OCI-LY7 (cell line): ENCODE results near the gene KRT6B. TPM values are rescaled to one million over a fixed set of nuclear protein-coding genes. Genes with fewer than 3 reads are reported as not detected.

Experiments used
- BruUV-seq: library from RNA; stranded (reverse); fragments of 400-500 nt; replicated peaks from 2 replicates; lab custom pipeline; 2021; lab: Mats Ljungman, UMichigan
- CTCF ChIA-PET: fragments of 300-600 bp; sonication (Branson Sonifier 250); formaldehyde crosslinking; loops from one replicate; lab custom pipeline; 2022; ENCODE audit warnings: antibody characterized with exemption; ENCODE audit not compliant: unreplicated experiment; lab: Charles Lee
- POLR2A ChIA-PET: fragments of 300-600 bp; sonication (Branson Sonifier 250); formaldehyde crosslinking; loops from one replicate; lab custom pipeline; 2022; ENCODE audit warnings: antibody characterized with exemption; lab: Charles Lee
- DNase-seq: peaks from one replicate; pipeline ENCODE4 v3.0.0-alpha.2; 2015; ENCODE audit warnings: low spot score
- H2AFZ ChIP-seq: fragments of 200-600 bp; sonication (generic), shearing (Covaris generic); 2 replicates; pipeline ENCODE4 v1.6.1; 2014; ENCODE audit warnings: mild to moderate bottlenecking, antibody characterized with exemption, low read length, moderate library complexity
- H3K27ac ChIP-seq: fragments of 200-600 bp; sonication (generic); 2 replicates; pipeline ENCODE4 v1.5.1; 2014; ENCODE audit warnings: mixed run types, low read depth, mild to moderate bottlenecking, moderate library complexity, low read length, inconsistent platforms; ENCODE audit not compliant: poor library complexity, severe bottlenecking
- H3K36me3 ChIP-seq: fragments of 200-600 bp; sonication (generic); 2 replicates; pipeline ENCODE4 v1.6.1; 2014; ENCODE audit warnings: mild to moderate bottlenecking, antibody characterized with exemption, low read length, moderate library complexity, mixed read lengths; ENCODE audit not compliant: insufficient read depth
- H3K4me1 ChIP-seq: fragments of 200-600 bp; sonication (generic); 2 replicates; pipeline ENCODE4 v1.5.1; 2014; ENCODE audit warnings: mild to moderate bottlenecking, low read length; ENCODE audit not compliant: insufficient read depth, poor library complexity, severe bottlenecking
- H3K4me2 ChIP-seq: fragments of 200-600 bp; sonication (generic); 2 replicates; pipeline ENCODE4 v1.6.1; 2014; ENCODE audit warnings: mild to moderate bottlenecking, low read length
- H3K4me3 ChIP-seq: fragments of 200-600 bp; sonication (generic); 2 replicates; pipeline ENCODE4 v1.5.1; 2014; ENCODE audit warnings: mild to moderate bottlenecking, low read depth, low read length; ENCODE audit not compliant: poor library complexity, severe bottlenecking
- H3K79me2 ChIP-seq: fragments of 200-600 bp; sonication (generic); 2 replicates; pipeline ENCODE4 v1.6.1; 2016; ENCODE audit warnings: low read depth, mild to moderate bottlenecking, low read length, moderate library complexity, mixed read lengths; ENCODE audit not compliant: insufficient read depth
- H3K9me2 ChIP-seq: fragments of 200-600 bp; sonication (generic); 2 replicates; pipeline ENCODE4 v1.6.1; 2016; ENCODE audit warnings: mild to moderate bottlenecking, low read length, mixed read lengths; ENCODE audit not compliant: insufficient read depth
- H3K9me3 ChIP-seq: fragments of 200-600 bp; sonication (generic); 2 replicates; pipeline ENCODE4 v1.6.1; 2014; ENCODE audit warnings: mild to moderate bottlenecking, mixed run types, low read length, mixed read lengths
- H4K20me1 ChIP-seq: fragments of 200-600 bp; sonication (generic); 2 replicates; pipeline ENCODE4 v1.6.1; 2014; ENCODE audit warnings: mild to moderate bottlenecking, antibody characterized with exemption, low read length, moderate library complexity, mixed read lengths; ENCODE audit not compliant: insufficient read depth
- CTCF ChIP-seq: fragments of 200-600 bp; sonication (generic); conservative IDR thresholded peaks from 2 replicates; pipeline ENCODE4 v1.5.1; 2014; ENCODE audit warnings: mild to moderate bottlenecking, antibody characterized with exemption, low read length, moderate library complexity, mixed read lengths
- EZH2phosphoT487 ChIP-seq: fragments of 200-600 bp; sonication (generic); IDR thresholded peaks from 2 replicates; pipeline ENCODE4 v1.6.1; 2018; ENCODE audit warnings: low read depth, borderline replicate concordance, mild to moderate bottlenecking, mixed run types, antibody characterized with exemption, low read length, moderate library complexity, mixed read lengths
- intact Hi-C: fragments of 100-400 bp; cut with micrococcal nuclease; formaldehyde crosslinking; loops from one replicate; pipeline ENCODE4 v1.10.0; 2022; ENCODE audit not compliant: unreplicated experiment
- total RNA-seq, 2 experiments: library from RNA; depleted of rRNA in 1 of 2; stranded (reverse); fragments of >200 nt in 1 of 2; shearing (Covaris generic) in 1 of 2; gene quantifications; 2 replicates each; pipeline ENCODE4 v1.2.3, GENCODE V29; 2014 to 2022

Gene KRT6B
- total RNA-seq, 2 experiments from 2014 or later: not detected

GRCh38 chr12:52435659-52435999 lies 16.3 kb downstream of the KRT6B start:
- Histone ChIP-seq H3K36me3 (no peaks in the 10 kb centered on the region), H3K9me3 (no peaks in the 10 kb centered on the region), H3K9me2 (no peaks in the 10 kb centered on the region), H3K27ac (no peak overlapping the region), H4K20me1 (no peaks in the 10 kb centered on the region), H3K4me3 (no peak overlapping the region), H3K79me2 (no peaks in the 10 kb centered on the region), H3K4me2 (no peak overlapping the region), H2AFZ (no peak overlapping the region), H3K4me1 (no peaks in the 10 kb centered on the region)
- no TSS peak for BruUV-seq
- TF ChIP-seq CTCF: no peak
- TF ChIP-seq EZH2phosphoT487: no peak
- CTCF ChIA-PET: no interaction called here
- no peak for DNase-seq
- intact Hi-C loops: no loop called here
- POLR2A ChIA-PET: no interaction called here

GRCh38 chr12:52434760-52435530 lies 17.0 kb downstream of the KRT6B start:
- Histone ChIP-seq H4K20me1 (no peaks in the 10 kb centered on the region), H2AFZ (no peak overlapping the region), H3K27ac (no peak overlapping the region), H3K4me1 (no peaks in the 10 kb centered on the region), H3K4me3 (no peak overlapping the region), H3K79me2 (no peaks in the 10 kb centered on the region), H3K9me2 (no peaks in the 10 kb centered on the region), H3K4me2 (no peak overlapping the region), H3K9me3 (no peaks in the 10 kb centered on the region), H3K36me3 (no peaks in the 10 kb centered on the region)
- ChIA-PET CTCF (no interaction called here), POLR2A (no interaction called here)
- TF ChIP-seq CTCF (no peak), EZH2phosphoT487 (no peak)
- BruUV-seq: no TSS peak
- intact Hi-C loops: no loop called here
- no peak for DNase-seq

- no peaks in the 10 kb centered on the region for H3K9me2 ChIP-seq
- no peak within 1 kb of the TSS for H3K4me2 ChIP-seq
- no peaks in the 10 kb centered on the region for H3K9me3 ChIP-seq
- no peaks in the 10 kb centered on the region for H3K36me3 ChIP-seq
- H3K79me2 ChIP-seq: no peaks in the 10 kb centered on the region
- H3K27ac ChIP-seq: no peak within 1 kb of the TSS
- no peaks in the 10 kb centered on the region for H4K20me1 ChIP-seq
- no TSS peak for BruUV-seq
- intact Hi-C loops: no loop called here
- no peak for DNase-seq
- TF ChIP-seq EZH2phosphoT487: no peak
- no peak for TF ChIP-seq CTCF
- POLR2A ChIA-PET: no interaction called here
- H3K4me3 ChIP-seq: no peak within 1 kb of the TSS
- H3K4me1 ChIP-seq: no peaks in the 10 kb centered on the region
- no peak within 1 kb of the TSS for H2AFZ ChIP-seq
- CTCF ChIA-PET: no interaction called here
Measured at GRCh38 chr12:52434081-52434733, 17.7 kb downstream of the KRT6B start, which contains the start of gene KRT75. Gene KRT75, minus strand, starts transcription at chr12:52434371. Its CDS starts 67 bp downstream, at chr12:52434304.
